Motor neuron (in vitro differentiated cells): ENCODE measurements around the gene DLG1. TPM values are rescaled to one million over a fixed set of nuclear protein-coding genes. Genes with fewer than 3 reads are reported as not detected.
"Not testable (repeated sequence)": the region's sequence is repeated elsewhere in the genome, so short reads cannot be mapped to it uniquely, and the experiment has no call there.

Experiments used
- ATAC-seq, 8 experiments: fragments of 200-7000 bp; cut with Tn5 transposase; replicated peaks in 6 of 8; 2 replicates each; pipeline ENCODE4 v1.8.0; 2021; ENCODE audit warnings: mild to moderate bottlenecking in 8 of 8, moderate library complexity in 8 of 8
- H3K27ac ChIP-seq, 2 donors: fragments of 250-450 bp; sonication (Bioruptor Pico); 2 replicates each; pipeline ENCODE4 v1.9.0; 2021; ENCODE audit warnings: antibody characterized with exemption in 2 of 2, mild to moderate bottlenecking in 2 of 2, moderate library complexity in 1 of 2
- H3K4me1 ChIP-seq, 2 donors: fragments of 250-450 bp; sonication (Bioruptor Pico); replicated peaks in 1 of 2; 2 replicates each; pipeline ENCODE4 v1.6.1; 2021; ENCODE audit warnings: antibody characterized with exemption in 2 of 2, mild to moderate bottlenecking in 2 of 2, moderate library complexity in 1 of 2
- H3K4me3 ChIP-seq, 5 donors: fragments of 250-450 bp; sonication (Bioruptor Pico); 2 replicates each; pipeline ENCODE4 v1.9.0; 2021; ENCODE audit warnings: antibody characterized with exemption in 5 of 5, mild to moderate bottlenecking in 5 of 5, moderate library complexity in 4 of 5
- WGBS, 10 experiments: fragments of 450-650 bp; shearing (Covaris generic); methylation state at CpG; one replicate each; pipeline ENCODE4 v1.0.0; 2022; 5-methylcytosine and 5-hydroxymethylcytosine counted together
- in situ Hi-C, 9 experiments: fragments of 400-800 bp; cut with MboI; loops; one replicate each; pipeline ENCODE4 v1.15.0; 2021; ENCODE audit warnings: low sequenced_read_pairs in 9 of 9, low pct_unique_long_range_greater_than_20kb in 2 of 9; ENCODE audit not compliant: unreplicated experiment in 9 of 9
- total RNA-seq, 8 experiments: library from RNA; unstranded; fragments of 300-600 nt; gene quantifications; 2 replicates each; pipeline versions ENCODE4 v1.2.3 to v1.2.4, GENCODE V29; 2022

DLG1 gene
- total RNA-seq, 8 experiments from 2014 or later, result 20.3 to 109 (median 47.7) TPM

GRCh38 chr3:197229178-197229577 is 69.2 kb downstream of the DLG1 start:
- ATAC-seq, result no peak
- in situ Hi-C loops, result no loop called here
- H3K4me1 ChIP-seq, result peaks cover 7 to 17% of the 10 kb centered on the region in 2 donors
- H3K4me3 ChIP-seq, result no peak overlapping the region
- WGBS, 10 experiments, result 44 to 100% (median 94%) methylated on average over 1 of the region's 1 CpG; no CpG with 5 or more reads in 6 of the 10 experiments
- no peak overlapping the region for H3K27ac ChIP-seq

- in situ Hi-C loops, result no loop called here
- no peak overlapping the region for H3K4me3 ChIP-seq
- peaks cover 7 to 18% of the 10 kb centered on the region in 2 donors for H3K4me1 ChIP-seq
- no peak for ATAC-seq
- no peak overlapping the region for H3K27ac ChIP-seq
- 47 to 100% (median 92%) methylated on average over 1 to 2 of the region's 2 CpGs for WGBS, 10 experiments
Measured at GRCh38 chr3:197227780-197228574, 70.4 kb downstream of the DLG1 start.

- ATAC-seq, result peak in 5 of 8 experiments; percentile 87 to 97 (median 92)
- peak overlapping the region in 2 of 5 donors; percentile 13 to 16 for H3K4me3 ChIP-seq
- peaks cover 7 to 18% of the 10 kb centered on the region in 2 donors for H3K4me1 ChIP-seq
- WGBS, 10 experiments, result 14 to 67% (median 23%) methylated on average over 1 to 3 of the region's 3 CpGs; no CpG with 5 or more reads in 2 of the 10 experiments
- in situ Hi-C loops, result no loop called here
- H3K27ac ChIP-seq, result peak overlapping the region in 1 of 2 donors; percentile 64
Measured at GRCh38 chr3:197226179-197226578, 72.2 kb downstream of the DLG1 start.

GRCh38 chr3:197225579-197225978 is 72.8 kb downstream of the DLG1 start:
- Histone ChIP-seq H3K27ac (peak overlapping the region in 1 of 2 donors; percentile 64), H3K4me1 (peaks cover 7 to 18% of the 10 kb centered on the region in 2 donors), H3K4me3 (peak overlapping the region in 1 of 5 donors; percentile 13)
- 17 to 100% (median 83%) methylated on average over 1 of the region's 1 CpG; no CpG with 5 or more reads in 4 of the 10 experiments for WGBS, 10 experiments
- no peak for ATAC-seq
- in situ Hi-C loops, result no loop called here

GRCh38 chr3:197224034-197224444 is 74.4 kb downstream of the DLG1 start:
- Histone ChIP-seq H3K4me3 (no peak overlapping the region), H3K27ac (no peak overlapping the region), H3K4me1 (peaks cover 7 to 18% of the 10 kb centered on the region in 2 donors)
- in situ Hi-C loops, result no loop called here
- ATAC-seq, result peak in 5 of 8 experiments; percentile 21 to 62 (median 46)

GRCh38 chr3:197222937-197223370 is 75.5 kb downstream of the DLG1 start:
- no peak overlapping the region for H3K4me3 ChIP-seq
- WGBS, 10 experiments, result 47 to 100% (median 88%) methylated on average over 2 to 5 of the region's 5 CpGs
- peak in 2 of 8 experiments; percentile 24 to 34 for ATAC-seq
- in situ Hi-C loops, result no loop called here
- no peak overlapping the region for H3K27ac ChIP-seq
- H3K4me1 ChIP-seq, result peaks cover 7 to 18% of the 10 kb centered on the region in 2 donors

GRCh38 chr3:197219619-197220018 is 78.8 kb downstream of the DLG1 start:
- WGBS, 10 experiments, result 50 to 86% (median 64%) methylated on average over 1 to 6 of the region's 6 CpGs; no CpG with 5 or more reads in 2 of the 10 experiments
- peak in 2 of 8 experiments; percentile 41 to 66 for ATAC-seq
- H3K4me1 ChIP-seq, result peaks cover 0 to 3% of the 10 kb centered on the region in 2 donors
- in situ Hi-C loops, result no loop called here
- no peak overlapping the region for H3K27ac ChIP-seq
- H3K4me3 ChIP-seq, result no peak overlapping the region

- WGBS, 10 experiments, result 67 to 100% (median 96%) methylated on average over 1 to 3 of the region's 3 CpGs; no CpG with 5 or more reads in 2 of the 10 experiments
- in situ Hi-C loops, result no loop called here
- ATAC-seq, result no peak
- Histone ChIP-seq H3K4me1 (no peaks in the 10 kb centered on the region), H3K27ac (no peak overlapping the region), H3K4me3 (no peak overlapping the region)
Measured at GRCh38 chr3:197218210-197218609, 80.2 kb downstream of the DLG1 start.

GRCh38 chr3:197216914-197217313 is 81.5 kb downstream of the DLG1 start:
- WGBS, 10 experiments, result 62 to 100% (median 91%) methylated on average over 1 to 4 of the region's 4 CpGs
- H3K4me1 ChIP-seq, result no peaks in the 10 kb centered on the region
- ATAC-seq, result no peak
- no peak overlapping the region for H3K4me3 ChIP-seq
- H3K27ac ChIP-seq, result no peak overlapping the region
- in situ Hi-C loops, result no loop called here

GRCh38 chr3:197216169-197216860 is 82.1 kb downstream of the DLG1 start:
- 8 to 100% (median 91%) methylated on average over 1 to 5 of the region's 5 CpGs for WGBS, 10 experiments
- in situ Hi-C loops, result no loop called here
- Histone ChIP-seq H3K4me1 (no peaks in the 10 kb centered on the region), H3K4me3 (no peak overlapping the region), H3K27ac (no peak overlapping the region)
- ATAC-seq, result peak in 2 of 8 experiments; percentile 34 to 48

GRCh38 chr3:197212290-197212689 is 86.1 kb downstream of the DLG1 start:
- no peak for ATAC-seq
- WGBS, 10 experiments, result 0 to 100% (median 84%) methylated on average over 1 to 5 of the region's 5 CpGs; no CpG with 5 or more reads in 1 of the 10 experiments
- no peak overlapping the region for H3K4me3 ChIP-seq
- in situ Hi-C loops, result no loop called here
- H3K27ac ChIP-seq, result no peak overlapping the region
- H3K4me1 ChIP-seq, result no peaks in the 10 kb centered on the region

- ATAC-seq, H3K4me1 ChIP-seq, in situ Hi-C loops, H3K27ac ChIP-seq, H3K4me3 ChIP-seq: not testable (repeated sequence)
- 83 to 100% (median 92%) methylated on average over 1 to 3 of the region's 4 CpGs; no CpG with 5 or more reads in 4 of the 10 experiments for WGBS, 10 experiments
Measured at GRCh38 chr3:197211698-197212097, 86.7 kb downstream of the DLG1 start.
